H9 (cell line): ENCODE results near the gene SLC46A2. TPM values are rescaled to one million over a fixed set of nuclear protein-coding genes. Genes with fewer than 3 reads are reported as not detected.

ENCODE experiments used
- DNase-seq: peaks from one replicate; pipeline ENCODE4 v3.0.0-alpha.2; 2017
- H2AFZ ChIP-seq: one replicate; pipeline ENCODE4 v1.6.1; 2013; ENCODE audit warnings: mild to moderate bottlenecking, low read length, control low read depth, moderate library complexity
- H2AK5ac ChIP-seq: 2 replicates; pipeline ENCODE4 v1.6.1; 2013; ENCODE audit warnings: low read length, control low read depth, mixed read lengths; ENCODE audit not compliant: insufficient read length
- H2BK120ac ChIP-seq: one replicate; pipeline ENCODE4 v1.6.1; 2013; ENCODE audit warnings: low read depth, mild to moderate bottlenecking, low read length, control low read depth, inconsistent platforms; ENCODE audit not compliant: poor library complexity, severe bottlenecking
- H2BK12ac ChIP-seq: 2 replicates; pipeline ENCODE4 v1.6.1; 2013; ENCODE audit warnings: low read length, control low read depth, mixed read lengths, low read depth; ENCODE audit not compliant: insufficient read length
- H2BK15ac ChIP-seq: 2 replicates; pipeline ENCODE4 v1.6.1; 2013; ENCODE audit warnings: low read depth, low read length, control low read depth
- H2BK20ac ChIP-seq: one replicate; pipeline ENCODE4 v1.6.1; 2013; ENCODE audit warnings: low read depth, mild to moderate bottlenecking, low read length, control low read depth, inconsistent platforms; ENCODE audit not compliant: poor library complexity, severe bottlenecking
- H2BK5ac ChIP-seq: 2 replicates; pipeline ENCODE4 v1.6.1; 2013; ENCODE audit warnings: low read length, control low read depth, mixed read lengths; ENCODE audit not compliant: insufficient read length
- H3K14ac ChIP-seq: 2 replicates; pipeline ENCODE4 v1.6.1; 2013; ENCODE audit warnings: low read length, control low read depth; ENCODE audit not compliant: insufficient read depth
- H3K18ac ChIP-seq: 2 replicates; pipeline ENCODE4 v1.6.1; 2013; ENCODE audit warnings: low read depth, mild to moderate bottlenecking, mixed read lengths, low read length, control low read depth; ENCODE audit not compliant: insufficient read length
- H3K23ac ChIP-seq: 2 replicates; pipeline ENCODE4 v1.6.1; 2013; ENCODE audit warnings: low read length, control low read depth, mixed read lengths, low read depth; ENCODE audit not compliant: insufficient read length
- H3K23me2 ChIP-seq: 2 replicates; pipeline ENCODE4 v1.6.1; 2013; ENCODE audit warnings: low read depth, mild to moderate bottlenecking, mixed read lengths, low read length, control low read depth; ENCODE audit not compliant: insufficient read length, poor library complexity, severe bottlenecking
- H3K27ac ChIP-seq: 2 replicates; pipeline ENCODE4 v1.5.1; 2013; ENCODE audit warnings: low read length, control low read depth, mixed read lengths, low read depth; ENCODE audit not compliant: insufficient read length
- H3K27me3 ChIP-seq: 2 replicates; pipeline ENCODE4 v1.6.1; 2013; ENCODE audit warnings: low read length, control low read depth, inconsistent platforms; ENCODE audit not compliant: insufficient read depth
- H3K4ac ChIP-seq: 2 replicates; pipeline ENCODE4 v1.6.1; 2013; ENCODE audit warnings: low read depth, mild to moderate bottlenecking, control low read depth, inconsistent platforms, low read length, moderate library complexity
- H3K4me1 ChIP-seq: 2 replicates; pipeline ENCODE4 v1.6.1; 2013; ENCODE audit warnings: low read length, control low read depth, inconsistent platforms; ENCODE audit not compliant: insufficient read depth
- H3K4me2 ChIP-seq: 2 replicates; pipeline ENCODE4 v1.6.1; 2013; ENCODE audit warnings: low read length, control low read depth, mixed read lengths; ENCODE audit not compliant: insufficient read length, insufficient read depth
- H3K56ac ChIP-seq: 2 replicates; pipeline ENCODE4 v1.6.1; 2013; ENCODE audit warnings: low read depth, mild to moderate bottlenecking, mixed read lengths, low read length, control low read depth; ENCODE audit not compliant: insufficient read length
- H3K79me1 ChIP-seq: 2 replicates; pipeline ENCODE4 v1.6.1; 2013; ENCODE audit warnings: low read depth, mild to moderate bottlenecking, moderate library complexity, low read length, control low read depth, inconsistent platforms; ENCODE audit not compliant: insufficient read depth, poor library complexity, severe bottlenecking
- H3K79me2 ChIP-seq: 2 replicates; pipeline ENCODE4 v1.6.1; 2013; ENCODE audit warnings: low read length, control low read depth, inconsistent platforms; ENCODE audit not compliant: insufficient read depth
- H3K9ac ChIP-seq: 2 replicates; pipeline ENCODE4 v1.6.1; 2013; ENCODE audit warnings: low read length, control low read depth, mixed read lengths; ENCODE audit not compliant: insufficient read length; ENCODE audit errors: extremely low read depth
- H3K9me3 ChIP-seq: one replicate; pipeline ENCODE4 v1.6.1; 2013; ENCODE audit warnings: low read depth, low read length, inconsistent platforms; ENCODE audit not compliant: control insufficient read depth
- H3T11ph ChIP-seq: one replicate; pipeline ENCODE4 v1.6.1; 2013; ENCODE audit warnings: mild to moderate bottlenecking, low read length, control low read depth, inconsistent platforms
- H4K20me1 ChIP-seq: one replicate; pipeline ENCODE4 v1.6.1; 2013; ENCODE audit not compliant: control insufficient read depth, insufficient read length, insufficient read depth
- H4K5ac ChIP-seq: 2 replicates; pipeline ENCODE4 v1.6.1; 2013; ENCODE audit warnings: low read depth, mild to moderate bottlenecking, mixed read lengths, low read length, control low read depth; ENCODE audit not compliant: insufficient read length
- H4K8ac ChIP-seq: replicated peaks from 2 replicates; pipeline ENCODE4 v1.6.1; 2013; ENCODE audit warnings: low read length, control low read depth, mixed read lengths, low read depth; ENCODE audit not compliant: insufficient read length
- H4K91ac ChIP-seq: 2 replicates; pipeline ENCODE4 v1.6.1; 2013; ENCODE audit warnings: low read depth, mild to moderate bottlenecking, moderate library complexity, mixed read lengths, low read length, control low read depth; ENCODE audit not compliant: insufficient read length
- H3K27ac Mint-ChIP-seq, 3 experiments: 2 replicates in 2 of 3; 3 replicates in 1 of 3; pipeline ENCODE4 v1.8.0; 2020 to 2021; ENCODE audit warnings: mixed read lengths in 3 of 3, mild to moderate bottlenecking in 1 of 3, moderate library complexity in 1 of 3
- H3K27me3 Mint-ChIP-seq: 2 replicates; pipeline ENCODE4 v1.8.0; 2021; ENCODE audit warnings: low read depth, mild to moderate bottlenecking, moderate library complexity, mixed read lengths
- H3K36me3 Mint-ChIP-seq, 3 experiments: 2 replicates in 2 of 3; 3 replicates in 1 of 3; pipeline ENCODE4 v1.8.0; 2020 to 2021; ENCODE audit warnings: low read depth in 3 of 3, mixed read lengths in 3 of 3; ENCODE audit not compliant: insufficient read depth in 1 of 3
- H3K4me1 Mint-ChIP-seq, 2 experiments: 2 replicates each; pipeline ENCODE4 v1.8.0; 2020; ENCODE audit warnings: mixed read lengths in 2 of 2
- H3K4me3 Mint-ChIP-seq, 2 experiments: 2 replicates in 1 of 2; 3 replicates in 1 of 2; pipeline ENCODE4 v1.8.0; 2020 to 2021; ENCODE audit warnings: mild to moderate bottlenecking in 2 of 2, mixed read lengths in 2 of 2, moderate library complexity in 1 of 2
- H3K9me3 Mint-ChIP-seq, 2 experiments: 2 replicates in 1 of 2; 3 replicates in 1 of 2; pipeline ENCODE4 v1.8.0; 2020; ENCODE audit warnings: mild to moderate bottlenecking in 2 of 2, mixed read lengths in 2 of 2, moderate library complexity in 1 of 2
- CTCF ChIP-seq: fragments of 200-600 bp; sonication (generic); conservative IDR thresholded peaks from 3 replicates; pipeline ENCODE4 v1.8.0; 2021; ENCODE audit warnings: antibody characterized with exemption, mild to moderate bottlenecking
- WGBS: extraction: QIAGEN DNeasy Blood & Tissue Kit; methylation state at CpG from one replicate; pipeline ENCODE4 v1.1.7; 2013; ENCODE audit warnings: missing lambda C conversion rate, low lambda C conversion rate, mixed read lengths; ENCODE audit not compliant: insufficient read length; ENCODE audit errors: extremely low coverage; 5-methylcytosine and 5-hydroxymethylcytosine counted together
- total RNA-seq: library from RNA; stranded (reverse); gene quantifications from 2 replicates; pipeline ENCODE4 v1.2.1, GENCODE V29; 2021

Gene SLC46A2
- total RNA-seq, 1 experiment from 2014 or later, result not detected

- no peak overlapping the region for H3K18ac ChIP-seq
- no peak overlapping the region for H2BK12ac ChIP-seq
- H3K4me1 ChIP-seq, result 0 out of 2 replicates have a peak, but pooled peaks cover 2% of the 10 kb centered on the region
- no peak overlapping the region for H2AFZ ChIP-seq
- H2AK5ac ChIP-seq, result no peak overlapping the region
- H3K14ac ChIP-seq, result no peak overlapping the region
- Mint-ChIP-seq H3K27me3 (no peaks in the 10 kb centered on the region), H3K27ac (no peak overlapping the region), H3K36me3 (peaks cover 8 to 28% (median 13%) of the 10 kb centered on the region in 3 experiments), H3K4me1 (peaks cover 5 to 12% of the 10 kb centered on the region in 2 experiments; a peak in 3 of 4 replicates), H3K4me3 (no peak overlapping the region), H3K9me3 (peaks cover 0 to 5% of the 10 kb centered on the region in 2 experiments; a peak in 3 of 5 replicates)
- H3K23me2 ChIP-seq, result no peaks in the 10 kb centered on the region
- H3K9ac ChIP-seq, result no peak overlapping the region
- H3K27ac ChIP-seq, result no peak overlapping the region
- H3K9me3 ChIP-seq, result no peaks in the 10 kb centered on the region
- H3K4ac ChIP-seq, result no peak overlapping the region
- no peak overlapping the region for H2BK15ac ChIP-seq
- no peak overlapping the region for H3T11ph ChIP-seq
- no peak for TF ChIP-seq CTCF
- H3K79me1 ChIP-seq, result no peaks in the 10 kb centered on the region
- no CpG with 5 or more reads among the region's 2 CpGs for WGBS
- no peak overlapping the region for H2BK120ac ChIP-seq
- H3K23ac ChIP-seq, result no peak overlapping the region
- no peak overlapping the region for H2BK5ac ChIP-seq
- H3K56ac ChIP-seq, result no peak overlapping the region
- no peaks in the 10 kb centered on the region for H4K20me1 ChIP-seq
- H2BK20ac ChIP-seq, result no peak overlapping the region
- H3K4me2 ChIP-seq, result no peak overlapping the region
- DNase-seq, result no peak
- H4K91ac ChIP-seq, result no peak overlapping the region
- no peaks in the 10 kb centered on the region for H3K27me3 ChIP-seq
- no peak overlapping the region for H4K8ac ChIP-seq
- no peaks in the 10 kb centered on the region for H3K79me2 ChIP-seq
- no peak overlapping the region for H4K5ac ChIP-seq
These were observed 26.9 kb downstream of the SLC46A2 start for GRCh38 chr9:112863746-112864145.
